ENCODE data around the gene RUFY4.

RUFY4 gene

DNA sequence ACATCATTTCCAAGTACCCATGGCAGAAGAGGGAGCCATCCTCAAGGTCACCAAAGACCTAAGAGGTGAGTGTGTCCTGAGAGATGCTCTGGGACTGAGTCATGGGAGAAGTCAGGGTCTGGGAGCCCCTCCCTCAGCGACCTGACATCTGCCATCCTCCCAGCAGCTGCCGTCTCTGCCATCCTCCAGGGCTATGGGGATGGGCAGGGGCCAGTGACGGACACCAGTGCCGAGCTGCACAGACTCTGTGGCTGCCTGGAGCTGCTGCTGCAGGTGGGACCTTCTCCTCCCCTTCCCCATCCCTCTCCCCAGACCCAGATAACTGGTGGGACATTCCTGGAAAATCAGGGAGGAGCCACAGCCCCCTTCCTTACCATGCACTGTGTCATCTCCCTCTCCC lies 1.5 kb downstream of the RUFY4 start:
- no peak for TF ChIP-seq TAF1 (IDR thresholded peaks at IDR 0.05; ENCODE audit: borderline replicate concordance, insufficient read depth, low read length)
- TF ChIP-seq FOXP2 (optimal IDR thresholded peaks at IDR 0.05; ENCODE audit: borderline replicate concordance, extremely low read depth, extremely low read length, insufficient read depth), result no peak
- TF ChIP-seq, protein P1, sequence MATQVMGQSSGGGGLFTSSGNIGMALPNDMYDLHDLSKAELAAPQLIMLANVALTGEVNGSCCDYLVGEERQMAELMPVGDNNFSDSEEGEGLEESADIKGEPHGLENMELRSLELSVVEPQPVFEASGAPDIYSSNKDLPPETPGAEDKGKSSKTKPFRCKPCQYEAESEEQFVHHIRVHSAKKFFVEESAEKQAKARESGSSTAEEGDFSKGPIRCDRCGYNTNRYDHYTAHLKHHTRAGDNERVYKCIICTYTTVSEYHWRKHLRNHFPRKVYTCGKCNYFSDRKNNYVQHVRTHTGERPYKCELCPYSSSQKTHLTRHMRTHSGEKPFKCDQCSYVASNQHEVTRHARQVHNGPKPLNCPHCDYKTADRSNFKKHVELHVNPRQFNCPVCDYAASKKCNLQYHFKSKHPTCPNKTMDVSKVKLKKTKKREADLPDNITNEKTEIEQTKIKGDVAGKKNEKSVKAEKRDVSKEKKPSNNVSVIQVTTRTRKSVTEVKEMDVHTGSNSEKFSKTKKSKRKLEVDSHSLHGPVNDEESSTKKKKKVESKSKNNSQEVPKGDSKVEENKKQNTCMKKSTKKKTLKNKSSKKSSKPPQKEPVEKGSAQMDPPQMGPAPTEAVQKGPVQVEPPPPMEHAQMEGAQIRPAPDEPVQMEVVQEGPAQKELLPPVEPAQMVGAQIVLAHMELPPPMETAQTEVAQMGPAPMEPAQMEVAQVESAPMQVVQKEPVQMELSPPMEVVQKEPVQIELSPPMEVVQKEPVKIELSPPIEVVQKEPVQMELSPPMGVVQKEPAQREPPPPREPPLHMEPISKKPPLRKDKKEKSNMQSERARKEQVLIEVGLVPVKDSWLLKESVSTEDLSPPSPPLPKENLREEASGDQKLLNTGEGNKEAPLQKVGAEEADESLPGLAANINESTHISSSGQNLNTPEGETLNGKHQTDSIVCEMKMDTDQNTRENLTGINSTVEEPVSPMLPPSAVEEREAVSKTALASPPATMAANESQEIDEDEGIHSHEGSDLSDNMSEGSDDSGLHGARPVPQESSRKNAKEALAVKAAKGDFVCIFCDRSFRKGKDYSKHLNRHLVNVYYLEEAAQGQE (IDR thresholded peaks at IDR 0.05; ENCODE audit: insufficient read depth in 1 of 2, low read depth in 2 of 2, low read length in 2 of 2), result no peak
- no peak for TF ChIP-seq SIN3A (IDR thresholded peaks at IDR 0.05; ENCODE audit: borderline replicate concordance, insufficient read depth, low read length)
- no peak for TF ChIP-seq POLR2AphosphoS5 (IDR thresholded peaks at IDR 0.05; ENCODE audit: low read depth, low read length)

DNA sequence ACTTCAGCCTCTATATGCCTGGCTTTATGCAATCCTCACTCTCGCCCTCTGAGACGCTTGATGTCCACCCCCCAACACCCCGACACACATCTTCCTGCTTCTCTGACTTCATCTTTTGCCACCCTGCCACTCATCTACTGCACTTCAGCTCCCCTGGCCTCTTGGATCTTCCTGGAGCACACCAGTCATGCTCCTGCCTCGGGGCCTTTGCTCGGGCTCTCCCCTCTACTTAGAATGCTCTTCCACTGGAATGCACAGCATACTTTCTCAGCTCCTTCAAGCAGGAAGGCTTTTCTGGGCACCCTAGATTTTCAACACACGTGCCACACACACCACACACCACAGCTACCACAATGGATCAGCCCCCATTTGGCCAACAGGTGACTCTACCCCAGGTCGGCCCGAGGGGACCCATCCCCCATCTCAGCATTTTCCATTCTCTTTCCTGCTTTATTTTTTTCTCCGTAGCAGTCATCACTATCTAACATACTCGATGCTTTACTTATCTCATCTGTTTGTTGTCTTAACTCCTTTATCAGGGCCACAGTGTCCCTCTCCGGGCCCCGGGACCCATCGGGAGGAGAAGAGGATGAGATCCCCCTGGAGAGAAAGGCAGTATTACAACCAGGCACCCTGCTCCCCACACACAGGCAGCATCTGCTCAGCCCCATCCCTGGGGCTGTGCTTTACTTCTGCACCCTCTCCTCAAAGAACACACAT lies 2.3 kb downstream of the RUFY4 start:
- TF ChIP-seq, protein P1 (IDR thresholded peaks at IDR 0.05; ENCODE audit: insufficient read depth in 1 of 2, low read depth in 2 of 2, low read length in 2 of 2), result no peak
- no peak for TF ChIP-seq POLR2AphosphoS5 (IDR thresholded peaks at IDR 0.05; ENCODE audit: low read depth, low read length)
- no peak for TF ChIP-seq FOXP2 (optimal IDR thresholded peaks at IDR 0.05; ENCODE audit: borderline replicate concordance, extremely low read depth, extremely low read length, insufficient read depth)
- TF ChIP-seq TAF1 (IDR thresholded peaks at IDR 0.05; ENCODE audit: borderline replicate concordance, insufficient read depth, low read length), result no peak
- no peak for TF ChIP-seq SIN3A (IDR thresholded peaks at IDR 0.05; ENCODE audit: borderline replicate concordance, insufficient read depth, low read length)

DNA sequence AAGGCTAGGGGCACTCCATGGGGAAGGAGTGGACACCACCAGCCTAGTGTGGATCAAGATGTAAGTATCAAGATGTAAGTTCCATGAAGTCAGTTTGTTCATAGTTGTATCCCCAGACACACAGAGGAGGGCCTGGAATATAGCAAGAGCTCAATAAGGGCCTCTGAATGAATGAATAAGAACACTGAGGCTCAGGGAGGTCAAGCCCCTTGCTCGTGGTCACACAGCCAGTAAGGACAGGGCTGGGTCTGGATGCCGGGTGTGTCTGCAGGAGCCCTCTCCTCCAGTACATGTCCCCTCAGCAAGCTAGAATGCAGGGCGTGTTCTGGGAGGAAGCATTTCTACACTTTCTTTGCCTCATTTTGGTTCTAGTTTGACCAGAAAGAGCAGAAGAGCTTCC lies 2.9 kb downstream of the RUFY4 start:
- TF ChIP-seq, protein P1 (IDR thresholded peaks at IDR 0.05; ENCODE audit: insufficient read depth in 1 of 2, low read depth in 2 of 2, low read length in 2 of 2), result no peak
- TF ChIP-seq TAF1 (IDR thresholded peaks at IDR 0.05; ENCODE audit: borderline replicate concordance, insufficient read depth, low read length), result no peak
- TF ChIP-seq SIN3A (IDR thresholded peaks at IDR 0.05; ENCODE audit: borderline replicate concordance, insufficient read depth, low read length), result no peak
- TF ChIP-seq POLR2AphosphoS5 (IDR thresholded peaks at IDR 0.05; ENCODE audit: low read depth, low read length), result no peak
- TF ChIP-seq FOXP2 (optimal IDR thresholded peaks at IDR 0.05; ENCODE audit: borderline replicate concordance, extremely low read depth, extremely low read length, insufficient read depth), result no peak

DNA sequence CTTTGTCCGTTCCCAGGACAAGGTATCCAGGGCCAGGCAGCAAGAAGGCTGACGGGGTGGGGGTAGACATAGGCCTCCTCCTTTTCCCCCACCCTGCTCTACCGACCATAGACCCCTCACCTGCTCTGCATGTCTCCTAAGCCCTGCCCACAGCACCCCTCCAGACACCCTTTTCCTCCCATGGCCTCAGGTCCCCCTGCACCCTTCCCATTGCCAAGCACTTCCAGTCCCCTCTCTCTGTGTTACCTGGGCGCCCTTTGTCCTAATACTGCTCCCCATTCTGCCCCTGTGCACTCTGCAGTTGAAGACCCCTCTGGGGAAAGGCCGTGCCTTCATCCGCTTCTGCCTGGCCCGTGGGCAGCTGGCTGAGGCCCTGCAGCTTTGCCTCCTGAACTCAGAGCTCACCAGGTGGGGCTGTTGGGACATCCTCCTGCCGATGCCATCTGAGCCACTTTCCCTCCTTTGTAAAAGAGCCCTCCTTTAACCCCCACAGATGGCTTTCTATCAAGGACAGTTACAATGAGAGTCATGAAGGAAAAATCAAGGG lies 3.5 kb downstream of the RUFY4 start:
- TF ChIP-seq, protein P1 (IDR thresholded peaks at IDR 0.05; ENCODE audit: insufficient read depth in 1 of 2, low read depth in 2 of 2, low read length in 2 of 2), result no peak
- no peak for TF ChIP-seq POLR2AphosphoS5 (IDR thresholded peaks at IDR 0.05; ENCODE audit: low read depth, low read length)
- TF ChIP-seq FOXP2 (optimal IDR thresholded peaks at IDR 0.05; ENCODE audit: borderline replicate concordance, extremely low read depth, extremely low read length, insufficient read depth), result no peak
- TF ChIP-seq SIN3A (IDR thresholded peaks at IDR 0.05; ENCODE audit: borderline replicate concordance, insufficient read depth, low read length), result no peak
- TF ChIP-seq TAF1 (IDR thresholded peaks at IDR 0.05; ENCODE audit: borderline replicate concordance, insufficient read depth, low read length), result no peak
